Endodermal cell (in vitro differentiated cells): ENCODE measurements around the gene SNCAIP. TPM values are rescaled to one million over a fixed set of nuclear protein-coding genes. Genes with fewer than 3 reads are reported as not detected.

Experiments used
- DNase-seq: peaks from one replicate; pipeline ENCODE4 v3.0.0-alpha.2; 2017
- H3K27ac ChIP-seq: 2 replicates; pipeline ENCODE4 v1.5.1; 2013; ENCODE audit warnings: mild to moderate bottlenecking, low read depth, low read length, moderate library complexity
- H3K27me3 ChIP-seq: 2 replicates; pipeline ENCODE4 v1.6.1; 2013; ENCODE audit warnings: mild to moderate bottlenecking, low read length, moderate library complexity; ENCODE audit not compliant: insufficient read depth, control insufficient read depth, poor library complexity, severe bottlenecking
- H3K36me3 ChIP-seq: 2 replicates; pipeline ENCODE4 v1.7.0; 2013; ENCODE audit warnings: mild to moderate bottlenecking, low read length, moderate library complexity; ENCODE audit not compliant: control insufficient read depth, insufficient read depth
- H3K4me1 ChIP-seq: one replicate; pipeline ENCODE4 v1.7.0; 2013; ENCODE audit warnings: low read length; ENCODE audit not compliant: control insufficient read depth, insufficient read depth
- H3K4me3 ChIP-seq: 2 replicates; pipeline ENCODE4 v1.5.1; 2013; ENCODE audit warnings: mild to moderate bottlenecking, low read length, moderate library complexity
- H3K9ac ChIP-seq: 2 replicates; pipeline ENCODE4 v1.6.1; 2013; ENCODE audit warnings: mild to moderate bottlenecking, low read length, moderate library complexity; ENCODE audit not compliant: poor library complexity, severe bottlenecking; ENCODE audit errors: extremely low read depth
- H3K9me3 ChIP-seq: 2 replicates; pipeline ENCODE4 v1.6.1; 2013; ENCODE audit warnings: mild to moderate bottlenecking, low read length, moderate library complexity; ENCODE audit not compliant: control insufficient read depth
- H3K27ac Mint-ChIP-seq: 2 replicates; pipeline ENCODE4 v1.8.0; 2020; ENCODE audit warnings: mixed read lengths
- H3K27me3 Mint-ChIP-seq: 2 replicates; pipeline ENCODE4 v1.8.0; 2021; ENCODE audit warnings: mild to moderate bottlenecking, mixed read lengths; ENCODE audit not compliant: insufficient read depth
- H3K36me3 Mint-ChIP-seq: 2 replicates; pipeline ENCODE4 v1.8.0; 2020; ENCODE audit warnings: low read depth, mixed read lengths
- H3K4me1 Mint-ChIP-seq: 2 replicates; pipeline ENCODE4 v1.8.0; 2020; ENCODE audit warnings: mixed read lengths
- H3K4me3 Mint-ChIP-seq: 2 replicates; pipeline ENCODE4 v1.8.0; 2020; ENCODE audit warnings: mild to moderate bottlenecking, moderate library complexity, mixed read lengths
- H3K9me3 Mint-ChIP-seq: 2 replicates; pipeline ENCODE4 v1.8.0; 2020; ENCODE audit warnings: mild to moderate bottlenecking, mixed read lengths
- CTCF ChIP-seq: fragments of 200-600 bp; sonication (generic); conservative IDR thresholded peaks from 2 replicates; pipeline ENCODE4 v1.5.0; 2021; ENCODE audit warnings: antibody characterized with exemption, mild to moderate bottlenecking
- whole genome bisulfite sequencing, 2 experiments: methylation state at CpG; one replicate each; pipeline versions ENCODE4 v1.1.5 to v1.1.7; 2013; ENCODE audit warnings: missing lambda C conversion rate in 2 of 2, mixed read lengths in 1 of 2; ENCODE audit not compliant: insufficient coverage in 1 of 2, insufficient read length in 1 of 2; 5-methylcytosine and 5-hydroxymethylcytosine counted together
- total RNA-seq, 2 donors: library from RNA; stranded (reverse); fragmentation: NEBNext Ultra II Directional in 1 of 2; extraction: Animal tissue kit (Norgen Biotek cat#: 25700) in 1 of 2; gene quantifications; 2 replicates in 1 of 2; 3 replicates in 1 of 2; pipeline ENCODE4 v1.2.1, GENCODE V29; 2021

Gene SNCAIP
- total RNA-seq, 2 donors from 2014 or later: 1.4 to 2.1 TPM

DNA sequence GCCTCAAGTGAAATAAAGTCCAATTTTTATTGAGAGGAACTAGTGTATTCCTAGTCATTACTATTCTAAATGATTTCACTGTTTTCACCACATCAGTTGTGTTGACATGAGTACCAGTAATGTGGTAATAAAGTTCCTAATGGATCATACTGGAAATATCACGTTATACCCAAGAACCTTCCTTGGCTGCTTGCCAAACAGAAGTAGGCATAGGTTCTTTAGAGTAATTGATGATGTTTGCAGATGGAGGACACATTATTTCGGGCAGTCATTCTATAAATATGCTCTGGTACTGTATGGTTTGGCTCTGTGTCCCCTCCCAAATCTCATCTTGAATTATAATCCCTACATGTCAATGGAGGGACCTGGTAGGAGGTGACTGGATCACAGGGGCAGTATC lies 15.1 kb downstream of the SNCAIP start:
- H3K4me3 Mint-ChIP-seq: no peak overlapping the region

GRCh38 chr5:122330881-122331280 lies 18.8 kb downstream of the SNCAIP start:
- Mint-ChIP-seq H3K9me3 (no peaks in the 10 kb centered on the region), H3K27me3 (no peaks in the 10 kb centered on the region), H3K4me3 (no peak overlapping the region), H3K27ac (no peak overlapping the region), H3K36me3 (no peaks in the 10 kb centered on the region), H3K4me1 (peaks cover 2% of the 10 kb centered on the region)
- H3K36me3 ChIP-seq: no peaks in the 10 kb centered on the region
- DNase-seq: no peak
- no peak overlapping the region for H3K9ac ChIP-seq
- H3K4me3 ChIP-seq: no peak overlapping the region
- no peaks in the 10 kb centered on the region for H3K27me3 ChIP-seq
- WGBS, 2 experiments: 83 to 93% methylated on average over 4 to 6 of the region's 6 CpGs
- H3K4me1 ChIP-seq: no peaks in the 10 kb centered on the region
- TF ChIP-seq CTCF: no peak
- no peaks in the 10 kb centered on the region for H3K9me3 ChIP-seq
- H3K27ac ChIP-seq: no peak overlapping the region

More for the DNA sequence above, 15.1 kb downstream of the SNCAIP start:
- no peak overlapping the region for H3K4me3 ChIP-seq
- DNase-seq: no peak
- no peak for TF ChIP-seq CTCF
- Mint-ChIP-seq H3K4me1 (no peaks in the 10 kb centered on the region), H3K27ac (no peak overlapping the region), H3K27me3 (no peaks in the 10 kb centered on the region), H3K9me3 (no peaks in the 10 kb centered on the region), H3K36me3 (no peaks in the 10 kb centered on the region)
- H3K9ac ChIP-seq: no peak overlapping the region
- H3K36me3 ChIP-seq: no peaks in the 10 kb centered on the region
- H3K4me1 ChIP-seq: no peaks in the 10 kb centered on the region
- H3K9me3 ChIP-seq: no peaks in the 10 kb centered on the region
- WGBS, 2 experiments: 88% methylated on average over 2 of the region's 2 CpGs; no CpG with 5 or more reads in 1 of the 2 experiments
- H3K27me3 ChIP-seq: no peaks in the 10 kb centered on the region
- H3K27ac ChIP-seq: no peak overlapping the region

- Mint-ChIP-seq H3K4me1 (peaks cover 2% of the 10 kb centered on the region), H3K36me3 (no peaks in the 10 kb centered on the region), H3K4me3 (no peak overlapping the region), H3K9me3 (no peaks in the 10 kb centered on the region), H3K27me3 (no peaks in the 10 kb centered on the region), H3K27ac (no peak overlapping the region)
- H3K4me3 ChIP-seq: no peak overlapping the region
- H3K4me1 ChIP-seq: no peaks in the 10 kb centered on the region
- WGBS, 2 experiments: 92 to 93% methylated on average over 4 to 5 of the region's 5 CpGs
- no peaks in the 10 kb centered on the region for H3K9me3 ChIP-seq
- no peaks in the 10 kb centered on the region for H3K36me3 ChIP-seq
- no peak overlapping the region for H3K27ac ChIP-seq
- TF ChIP-seq CTCF: no peak
- no peak for DNase-seq
- H3K27me3 ChIP-seq: no peaks in the 10 kb centered on the region
- H3K9ac ChIP-seq: no peak overlapping the region
Measured at GRCh38 chr5:122332599-122333555, 20.8 kb downstream of the SNCAIP start.
